SK-N-SH treated with all-trans-retinoic acid at 6 μM for 48 hours (cell line): ENCODE measurements around the gene KLHDC8A.

Experiments
- ARNTL ChIP-seq: fragments of 450-650 bp; formaldehyde crosslinking; IDR thresholded peaks from 2 replicates; pipeline ENCODE4 v1.5.0; 2020; ENCODE audit warnings: low read depth, mild to moderate bottlenecking, moderate library complexity, borderline replicate concordance
- BACH2 ChIP-seq: fragments of 250-450 bp; sonication (Bioruptor Pico); IDR thresholded peaks from 2 replicates; pipeline ENCODE4 v1.9.0; 2021; ENCODE audit warnings: mild to moderate bottlenecking, borderline replicate concordance
- CREB5 ChIP-seq: fragments of 250-450 bp; sonication (Bioruptor Pico); IDR thresholded peaks from 2 replicates; pipeline ENCODE4 v1.5.1; 2020; ENCODE audit warnings: low read depth, mild to moderate bottlenecking, moderate library complexity
- CSRNP3 ChIP-seq: fragments of 250-450 bp; sonication (Bioruptor Pico); IDR thresholded peaks from 2 replicates; pipeline ENCODE4 v1.5.1; 2021; ENCODE audit warnings: mild to moderate bottlenecking, moderate library complexity
- GLIS3 ChIP-seq: fragments of 250-450 bp; sonication (Bioruptor Pico); IDR thresholded peaks from 2 replicates; pipeline ENCODE4 v1.5.0; 2020; ENCODE audit warnings: mild to moderate bottlenecking, moderate library complexity
- OSR1 ChIP-seq: fragments of 250-450 bp; sonication (Bioruptor Pico); IDR thresholded peaks from 2 replicates; pipeline ENCODE4 v1.8.0; 2022; ENCODE audit warnings: moderate library complexity, mild to moderate bottlenecking, inconsistent platforms
- PATZ1 ChIP-seq: fragments of 250-450 bp; sonication (Bioruptor Pico); IDR thresholded peaks from 2 replicates; pipeline ENCODE4 v1.8.0; 2020; ENCODE audit warnings: mild to moderate bottlenecking, moderate library complexity, borderline replicate concordance
- RARB ChIP-seq: fragments of 250-450 bp; sonication (Bioruptor Pico); IDR thresholded peaks from 2 replicates; pipeline ENCODE4 v1.8.0; 2021; ENCODE audit warnings: mild to moderate bottlenecking, moderate library complexity
- TCF4 ChIP-seq: fragments of 250-450 bp; sonication (Bioruptor Pico); IDR thresholded peaks from 2 replicates; pipeline ENCODE4 v1.8.0; 2021; ENCODE audit warnings: mild to moderate bottlenecking, moderate library complexity, borderline replicate concordance
- TSHZ2 ChIP-seq: fragments of 250-450 bp; sonication (Bioruptor Pico); IDR thresholded peaks from 2 replicates; pipeline ENCODE4 v1.5.0; 2020; ENCODE audit warnings: mild to moderate bottlenecking, moderate library complexity
- ZFP3 ChIP-seq: fragments of 250-450 bp; sonication (Bioruptor Pico); IDR thresholded peaks from 2 replicates; pipeline ENCODE4 v1.5.0; 2020; ENCODE audit warnings: mild to moderate bottlenecking, moderate library complexity
- ZFP30 ChIP-seq: fragments of 450-650 bp; formaldehyde crosslinking; IDR thresholded peaks from 2 replicates; pipeline ENCODE4 v1.5.0; 2022; ENCODE audit warnings: mild to moderate bottlenecking, moderate library complexity

- TF ChIP-seq CREB5 (CRISPR knock-in tag) (no peak), RARB (no peak), ZFP30 (no peak), GLIS3 (CRISPR knock-in tag) (no peak), PATZ1 (CRISPR knock-in tag) (no peak), TCF4 (CRISPR knock-in tag) (no peak), TSHZ2 (CRISPR knock-in tag) (no peak), OSR1 (CRISPR knock-in tag) (no peak), ARNTL (no peak), CSRNP3 (CRISPR knock-in tag) (no peak), BACH2 (CRISPR knock-in tag) (no peak), ZFP3 (CRISPR knock-in tag) (no peak)
Measured at GRCh38 chr1:205293350-205294074, 63.2 kb downstream of the KLHDC8A start.
